Astrocyte of the cerebellum (primary cell): Measurements from ENCODE around the gene NXPE1.
"Not testable (repeated sequence)": the region's sequence is repeated elsewhere in the genome, so short reads cannot be mapped to it uniquely, and the experiment has no call there.

Experiments
- DNase-seq: peaks from one replicate; pipeline ENCODE4 v3.0.0-alpha.2; 2011; ENCODE audit warnings: low read depth
- H3K4me3 ChIP-seq: 2 replicates; pipeline ENCODE4 v1.5.1; 2011; ENCODE audit warnings: mild to moderate bottlenecking, low read depth, low read length, moderate library complexity
- CTCF ChIP-seq: IDR thresholded peaks from 2 replicates; pipeline ENCODE4 v1.5.1; 2012; ENCODE audit warnings: low read length, low read depth, moderate library complexity, mild to moderate bottlenecking; ENCODE audit errors: missing control alignments
- in situ Hi-C: cut with HindIII; loops from 2 replicates; pipeline ENCODE4 v1.10.0; 2017; ENCODE audit warnings: low sequenced_read_pairs

NXPE1 gene

GRCh38 chr11:114559425-114560310 lies at the start of gene NXPE1:
NXPE1 (minus strand) TSS chr11:114559881; CDS start chr11:114551201, 8,680 bp downstream.
- H3K4me3 ChIP-seq = no peak within 1 kb of the TSS
- in situ Hi-C loops = no loop called here
- DNase-seq = no peak
- TF ChIP-seq CTCF = no peak

GRCh38 chr11:114609429-114609828 lies 49.7 kb upstream of the NXPE1 start:
- no peak for TF ChIP-seq CTCF
- no peak overlapping the region for H3K4me3 ChIP-seq
- in situ Hi-C loops = no loop called here
- DNase-seq = no peak

GRCh38 chr11:114608605-114609004 lies 48.9 kb upstream of the NXPE1 start:
- DNase-seq, H3K4me3 ChIP-seq, in situ Hi-C loops: not testable (repeated sequence)

GRCh38 chr11:114607753-114608459 lies 48.2 kb upstream of the NXPE1 start:
- no peak overlapping the region for H3K4me3 ChIP-seq
- no peak for TF ChIP-seq CTCF
- DNase-seq = no peak
- in situ Hi-C loops = no loop called here

- H3K4me3 ChIP-seq, DNase-seq, in situ Hi-C loops: not testable (repeated sequence)
Measured at GRCh38 chr11:114606802-114607075, 47.1 kb upstream of the NXPE1 start.

- no peak for TF ChIP-seq CTCF
- in situ Hi-C loops = no loop called here
- no peak for DNase-seq
- H3K4me3 ChIP-seq = no peak overlapping the region
Measured at GRCh38 chr11:114606003-114606801, 46.5 kb upstream of the NXPE1 start.

- in situ Hi-C loops = no loop called here
- H3K4me3 ChIP-seq = no peak overlapping the region
Measured at GRCh38 chr11:114605370-114605769, 45.7 kb upstream of the NXPE1 start.

More at GRCh38 chr11:114605370-114605769, 45.7 kb upstream of the NXPE1 start:
- TF ChIP-seq CTCF = no peak
- no peak for DNase-seq
